ENCODE results near the gene POLR2L. TPM values are rescaled to one million over a fixed set of nuclear protein-coding genes. Genes with fewer than 3 reads are reported as not detected.

Gene POLR2L
- total RNA-seq, 6 experiments from 2014 or later, result 439 to 504 (median 478) TPM

GRCh38 chr11:882596-882995, 40.3 kb upstream of the POLR2L start:
- no peak for TF ChIP-seq CTCF (IDR thresholded peaks at IDR 0.05)
- Mint-ChIP-seq H3K36me3 (ENCODE audit: low read depth) (peaks cover 31% of the 10 kb centered on the region), H3K27me3 (ENCODE audit: insufficient read depth) (no peaks in the 10 kb centered on the region; the same call in 1 of the 2 replicates), H3K4me3 (no peak overlapping the region), H3K27ac (no peak overlapping the region), H3K9me3 (no peaks in the 10 kb centered on the region), H3K4me1 (ENCODE audit: low read depth) (no peaks in the 10 kb centered on the region)
- DNase-seq, result no peak

GRCh38 chr11:880447-880846, 38.1 kb upstream of the POLR2L start:
- Mint-ChIP-seq H3K4me1 (ENCODE audit: low read depth) (no peaks in the 10 kb centered on the region), H3K9me3 (no peaks in the 10 kb centered on the region), H3K27me3 (ENCODE audit: insufficient read depth) (no peaks in the 10 kb centered on the region; the same call in 1 of the 2 replicates), H3K27ac (no peak overlapping the region), H3K36me3 (ENCODE audit: low read depth) (peaks cover 20% of the 10 kb centered on the region), H3K4me3 (no peak overlapping the region)
- no peak for DNase-seq
- TF ChIP-seq CTCF (IDR thresholded peaks at IDR 0.05), result peak; percentile 31

GRCh38 chr11:877565-877964, 35.2 kb upstream of the POLR2L start:
- TF ChIP-seq CTCF (IDR thresholded peaks at IDR 0.05), result no peak
- peaks cover 19% of the 10 kb centered on the region for H3K36me3 Mint-ChIP-seq (ENCODE audit: low read depth)
- no peaks in the 10 kb centered on the region for H3K9me3 Mint-ChIP-seq
- no peak overlapping the region for H3K27ac Mint-ChIP-seq
- H3K4me1 Mint-ChIP-seq (ENCODE audit: low read depth), result peaks cover under 1% of the 10 kb centered on the region; the same call in 1 of the 2 replicates
- H3K27me3 Mint-ChIP-seq (ENCODE audit: insufficient read depth), result peaks cover 2% of the 10 kb centered on the region
- DNase-seq, result no peak
- H3K4me3 Mint-ChIP-seq, result no peak overlapping the region

- peaks cover 6% of the 10 kb centered on the region for H3K27me3 Mint-ChIP-seq (ENCODE audit: insufficient read depth)
- peaks cover 10% of the 10 kb centered on the region for H3K4me1 Mint-ChIP-seq (ENCODE audit: low read depth)
- H3K9me3 Mint-ChIP-seq, result no peaks in the 10 kb centered on the region
- H3K4me3 Mint-ChIP-seq, result no peak overlapping the region
- no peak for DNase-seq
- no peak overlapping the region for H3K27ac Mint-ChIP-seq
- no peak for TF ChIP-seq CTCF (IDR thresholded peaks at IDR 0.05)
- H3K36me3 Mint-ChIP-seq (ENCODE audit: low read depth), result peaks cover 13% of the 10 kb centered on the region; the same call in 1 of the 2 replicates
Observed at GRCh38 chr11:876545-876944, 34.2 kb upstream of the POLR2L start.

- no peak overlapping the region; the same call in 1 of the 2 replicates for H3K27ac Mint-ChIP-seq
Observed at GRCh38 chr11:875769-876301, 33.5 kb upstream of the POLR2L start.

More at GRCh38 chr11:875769-876301, 33.5 kb upstream of the POLR2L start:
- peaks cover 10% of the 10 kb centered on the region; the same call in 1 of the 2 replicates for H3K36me3 Mint-ChIP-seq (ENCODE audit: low read depth)
- no peak for DNase-seq
- H3K9me3 Mint-ChIP-seq, result no peaks in the 10 kb centered on the region
- H3K27me3 Mint-ChIP-seq (ENCODE audit: insufficient read depth), result peaks cover 8% of the 10 kb centered on the region
- H3K4me1 Mint-ChIP-seq (ENCODE audit: low read depth), result peaks cover 10% of the 10 kb centered on the region
- H3K4me3 Mint-ChIP-seq, result no peak overlapping the region
- TF ChIP-seq CTCF (IDR thresholded peaks at IDR 0.05), result no peak

All from HFFc6 (cell line).